Right forelimb (tissue), 1 donor: ENCODE data around the gene UCN2.
A peak's percentile ranks its signal among the peaks of the same experiment; 100 is the strongest.

Experiments used
- DNase-seq: peaks from one replicate; pipeline ENCODE4 v3.0.0-alpha.2; 2018

The UCN2 gene, protein sequence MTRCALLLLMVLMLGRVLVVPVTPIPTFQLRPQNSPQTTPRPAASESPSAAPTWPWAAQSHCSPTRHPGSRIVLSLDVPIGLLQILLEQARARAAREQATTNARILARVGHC

GRCh38 chr3:48563382-48563918, at the start of gene UCN2:
UCN2 (minus strand) TSS chr3:48563781; CDS start chr3:48563124, 657 bp downstream.
- no peak for DNase-seq

DNA sequence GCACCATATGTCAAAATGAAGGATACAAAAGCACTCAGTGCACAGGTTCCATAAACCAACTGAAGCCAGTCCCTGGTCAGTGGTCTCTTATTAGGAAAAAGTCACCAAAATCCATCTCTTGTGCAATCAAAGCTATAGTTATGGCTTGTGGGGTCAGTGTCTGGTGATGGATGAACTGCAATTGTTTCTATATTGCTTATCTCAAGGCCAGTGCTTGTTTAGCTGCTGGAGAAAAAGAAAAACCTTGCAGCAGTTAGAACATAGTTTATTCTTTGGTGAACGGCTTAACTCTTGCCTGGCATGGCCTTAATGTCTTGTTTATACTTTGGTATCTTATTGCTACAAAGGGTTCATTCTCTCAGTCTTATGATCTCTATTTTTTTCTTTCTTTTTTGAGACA, 48.7 kb upstream of the UCN2 start:
- DNase-seq: no peak

GRCh38 chr3:48609088-48610005, 45.8 kb upstream of the UCN2 start, which contains the start of gene UQCRC1:
UQCRC1 (minus strand) TSS chr3:48609646; CDS start chr3:48609620, 26 bp downstream.
- DNase-seq: peak; percentile 94

- DNase-seq: no peak
Measured at GRCh38 chr3:48607519-48607918, 43.9 kb upstream of the UCN2 start.

- no peak for DNase-seq
Measured at GRCh38 chr3:48601622-48601994, 38.0 kb upstream of the UCN2 start.

- no peak for DNase-seq
Measured at GRCh38 chr3:48600711-48601621, 37.4 kb upstream of the UCN2 start.

GRCh38 chr3:48599509-48600285, 36.1 kb upstream of the UCN2 start:
- no peak for DNase-seq

DNA sequence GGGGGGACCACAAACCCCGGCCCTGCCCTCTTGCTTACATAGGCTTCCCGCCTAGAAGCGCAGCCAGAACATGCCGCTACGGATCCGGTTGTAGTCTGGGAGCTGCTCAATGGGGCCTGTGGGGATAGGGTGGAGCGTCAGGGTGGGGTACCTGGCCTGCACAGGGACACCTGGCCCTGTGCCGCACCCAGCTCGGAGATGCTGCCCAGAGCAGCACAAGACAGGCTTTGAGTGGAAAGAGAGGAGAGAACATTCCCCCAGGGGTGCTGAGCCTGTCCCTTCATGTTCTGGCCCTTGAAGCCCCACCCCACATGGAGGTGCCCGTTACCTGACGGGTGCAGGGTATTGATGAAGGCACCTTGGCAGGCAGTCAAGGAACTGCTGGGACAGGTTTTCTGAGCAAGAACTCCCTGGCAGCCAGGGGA, 35.5 kb upstream of the UCN2 start:
- no peak for DNase-seq

DNA sequence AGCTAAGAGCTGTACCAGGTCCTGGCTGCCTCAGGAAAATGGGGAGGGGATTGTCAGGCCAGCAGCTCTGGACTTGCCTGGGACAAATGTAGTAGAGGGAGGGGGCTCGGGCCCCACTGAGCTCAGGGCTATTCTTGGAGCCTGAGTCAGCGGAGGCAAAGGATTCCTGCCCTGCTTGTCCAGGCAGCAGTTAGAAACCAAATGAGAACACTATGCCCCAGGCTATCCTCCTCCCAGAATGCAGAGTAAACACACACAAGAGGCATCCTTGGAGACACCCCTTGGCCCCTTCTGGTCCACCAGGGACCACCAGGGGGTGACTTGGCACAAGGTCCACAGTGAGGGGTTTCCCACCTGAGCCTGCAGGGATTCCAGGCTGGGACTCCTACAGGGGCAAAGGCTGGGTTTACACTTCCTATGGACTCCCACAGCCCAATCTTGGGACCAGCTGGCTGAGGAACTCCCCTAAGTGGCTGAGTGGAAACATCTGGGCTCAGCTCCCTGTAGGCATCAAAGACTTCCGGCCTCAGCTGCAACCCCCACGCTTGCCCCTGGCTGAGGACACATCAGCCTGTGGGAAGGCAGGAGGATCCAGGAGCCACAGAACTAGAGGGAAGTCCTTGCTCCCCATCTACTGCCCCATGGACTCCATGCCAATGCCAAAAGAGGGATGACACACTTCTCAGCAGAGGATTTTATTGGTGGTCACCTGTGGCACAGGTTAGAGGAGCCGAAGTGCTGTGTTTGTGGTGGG, 34.9 kb upstream of the UCN2 start:
- DNase-seq: no peak

DNA sequence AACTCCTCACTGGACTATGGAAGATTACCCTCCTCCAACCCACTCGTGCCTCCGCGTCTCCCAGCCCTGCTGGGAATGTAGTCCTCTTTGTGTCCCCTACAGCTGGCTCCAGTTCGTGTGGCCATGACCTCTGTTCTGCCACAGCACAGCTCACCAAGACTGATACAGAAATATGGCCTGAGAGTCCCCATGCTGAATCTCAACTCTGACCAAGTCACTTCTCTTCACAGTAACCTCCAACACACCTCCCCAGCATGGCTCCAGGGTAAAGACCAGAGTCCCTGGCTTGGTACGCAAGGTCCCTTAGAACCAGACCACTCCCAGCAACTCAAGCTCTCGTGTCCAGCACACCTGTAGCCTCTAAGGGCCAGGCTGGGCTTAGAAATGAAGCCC, 33.8 kb upstream of the UCN2 start:
- DNase-seq: no peak

DNA sequence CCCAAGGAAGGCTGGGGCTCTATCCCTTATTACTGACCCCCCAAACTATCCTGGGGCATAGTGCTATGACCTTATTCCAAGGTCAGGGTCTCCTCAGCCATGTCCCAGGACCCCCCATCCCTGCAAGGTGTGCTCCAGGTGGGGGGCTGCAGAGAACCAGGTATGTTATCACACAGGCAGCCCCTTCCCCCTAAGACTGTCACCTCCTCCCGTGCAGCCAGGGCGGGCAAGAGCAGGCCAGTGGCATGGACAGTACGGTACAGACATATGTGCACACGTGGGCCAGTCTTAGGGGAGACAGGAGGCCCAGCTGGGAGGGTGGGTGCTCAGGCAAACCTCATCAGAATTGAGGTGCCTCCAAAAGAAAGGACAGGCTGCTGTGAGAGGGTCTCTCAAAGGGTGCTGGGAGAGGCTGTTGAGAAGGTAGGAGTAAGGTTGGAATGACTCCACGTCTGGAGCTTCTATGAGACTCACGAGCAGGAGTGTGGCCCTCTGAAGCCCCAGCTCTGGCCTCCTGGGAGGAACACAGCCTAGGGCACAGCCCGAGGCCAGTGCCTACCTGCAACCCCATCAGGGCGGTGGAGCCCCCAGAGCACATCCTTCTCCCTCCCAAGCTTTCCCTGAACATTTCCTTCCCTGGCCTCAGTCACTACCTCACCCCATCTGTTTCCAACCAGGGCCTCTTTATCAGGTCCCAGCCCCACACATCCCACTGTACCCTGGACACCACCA, 33.3 kb upstream of the UCN2 start:
- DNase-seq: no peak

DNA sequence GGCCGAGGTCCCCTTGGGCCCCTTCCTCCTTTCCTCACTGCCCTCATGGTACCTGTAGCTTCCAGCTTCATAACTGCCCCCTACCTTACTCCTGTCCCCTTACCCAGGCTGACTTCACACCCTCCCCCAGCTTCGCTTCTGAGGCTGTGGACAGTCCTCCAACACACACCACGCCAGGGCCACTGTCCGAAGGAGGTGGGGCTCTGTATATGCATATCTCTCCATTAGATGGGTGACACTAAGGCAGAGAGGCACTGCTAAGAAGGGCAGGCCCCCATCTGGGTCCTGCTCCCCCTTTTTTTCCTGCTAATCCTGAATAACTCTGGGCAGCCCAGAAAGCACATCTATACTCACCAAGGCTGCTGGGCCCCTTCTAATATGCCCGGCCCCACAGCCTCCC, 32.6 kb upstream of the UCN2 start:
- no peak for DNase-seq

- peak; percentile 54 for DNase-seq
Measured at GRCh38 chr3:48595526-48596121, 32.0 kb upstream of the UCN2 start.

- peak; percentile 50 for DNase-seq
Measured at GRCh38 chr3:48595075-48595525, 31.5 kb upstream of the UCN2 start, which contains the start of gene COL7A1. COL7A1 (minus strand) TSS chr3:48595329; CDS start chr3:48595159, 170 bp downstream.

DNA sequence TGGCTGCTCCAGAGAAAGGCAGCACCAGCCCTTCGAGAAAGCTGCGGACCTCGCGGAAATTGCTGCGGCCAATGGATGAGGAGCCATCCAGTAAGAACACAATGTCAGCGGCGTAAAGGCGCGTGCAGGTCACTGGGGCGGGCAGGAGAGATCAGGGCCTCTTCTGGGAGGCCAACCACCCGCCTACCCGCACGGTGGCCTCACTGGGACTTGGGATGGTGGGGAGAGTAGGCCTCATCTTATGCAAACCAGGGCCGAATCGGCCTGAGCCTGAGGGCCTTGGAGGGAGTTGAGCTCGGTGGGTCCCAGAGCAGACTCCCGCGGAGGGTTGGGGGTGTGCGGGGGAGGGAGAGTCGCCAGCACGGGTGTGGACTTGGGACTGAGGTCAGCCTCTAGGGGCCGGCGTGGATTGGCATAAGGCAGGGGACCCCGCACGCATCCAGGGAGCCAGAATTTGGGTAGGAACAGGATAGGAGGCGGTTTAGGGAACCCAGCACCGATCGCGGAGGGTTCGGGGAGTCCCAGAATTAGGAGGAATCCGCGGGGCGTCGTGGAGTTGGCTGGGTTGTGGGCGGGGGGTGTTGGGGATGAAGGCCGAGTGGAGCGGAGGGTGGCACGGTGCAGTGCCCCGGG, 31.0 kb upstream of the UCN2 start:
- no peak for DNase-seq

GRCh38 chr3:48593337-48593736, 29.8 kb upstream of the UCN2 start:
- DNase-seq: no peak

GRCh38 chr3:48592519-48593087, 29.0 kb upstream of the UCN2 start:
- no peak for DNase-seq

DNA sequence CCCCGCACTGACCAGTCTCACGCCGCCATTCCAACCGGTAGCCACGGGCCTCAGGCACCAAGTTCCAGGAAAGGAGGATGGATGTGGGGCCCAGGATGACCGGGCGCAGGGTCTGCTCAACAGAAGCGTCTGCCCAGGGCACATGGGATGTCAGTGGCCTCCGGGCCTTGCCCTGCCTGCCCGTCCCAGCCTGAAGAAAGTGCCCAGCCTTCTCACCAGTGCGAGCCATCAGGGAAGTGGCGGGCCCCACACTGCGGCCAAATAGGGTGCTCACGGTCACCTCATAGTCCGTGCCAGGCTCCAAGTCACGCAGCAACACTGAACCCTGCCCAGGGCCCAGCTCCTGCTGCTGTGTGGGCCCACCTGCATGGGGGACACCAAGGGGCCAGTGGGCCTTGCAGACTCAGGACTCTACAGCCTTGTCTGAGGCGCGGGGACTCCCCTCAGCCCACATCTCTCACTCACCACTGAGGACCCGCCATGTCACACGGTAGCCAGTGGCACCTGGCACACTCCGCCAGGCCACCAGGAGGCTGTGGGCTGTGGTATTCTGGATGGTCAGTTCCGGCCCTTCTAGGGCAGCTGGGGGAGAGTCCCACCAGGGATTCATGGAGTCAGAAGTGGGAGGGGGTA, 28.4 kb upstream of the UCN2 start:
- DNase-seq: no peak

- DNase-seq: no peak
Measured at GRCh38 chr3:48591436-48591835, 27.9 kb upstream of the UCN2 start.
